ENCODE results near the gene PPP2R2C. TPM values are rescaled to one million over a fixed set of nuclear protein-coding genes. Genes with fewer than 3 reads are reported as not detected.

Gene PPP2R2C
- total RNA-seq, 1 experiment from 2014 or later = not detected

GRCh38 chr4:6517171-6517570 is 44.8 kb upstream of the PPP2R2C start:
- intact Hi-C loops (cut with micrococcal nuclease; ENCODE audit: unreplicated experiment) = no loop called here
- Histone ChIP-seq H3K36me3 (ENCODE audit: control insufficient read depth, insufficient read depth, low read length) (no peaks in the 10 kb centered on the region), H3K9me3 (no peaks in the 10 kb centered on the region), H3K27me3 (replicated peaks; ENCODE audit: control insufficient read depth, insufficient read depth, low read length) (no peaks in the 10 kb centered on the region), H3K4me1 (no peaks in the 10 kb centered on the region), H3K4me3 (ENCODE audit: low read depth, low read length) (no peak overlapping the region)
- Mint-ChIP-seq H3K4me3 (ENCODE audit: unreplicated experiment) (no peak overlapping the region), H3K27ac (ENCODE audit: unreplicated experiment) (no peak overlapping the region), H3K36me3 (ENCODE audit: insufficient read depth, unreplicated experiment) (no peaks in the 10 kb centered on the region), H3K9me3 (ENCODE audit: unreplicated experiment) (no peaks in the 10 kb centered on the region), H3K4me1 (ENCODE audit: low read depth, unreplicated experiment) (no peaks in the 10 kb centered on the region), H3K27me3 (ENCODE audit: insufficient read depth, unreplicated experiment) (peaks cover 20% of the 10 kb centered on the region)
- CTCF ChIA-PET = no interaction called here
- BruUV-seq (replicated peaks) = no TSS peak
- POLR2A ChIA-PET = no interaction called here
- no peak for TF ChIP-seq CTCF (IDR thresholded peaks at IDR 0.05; ENCODE audit: insufficient read depth in 1 of 2, low read depth in 1 of 2, low read length in 1 of 2, severe bottlenecking in 1 of 2, unreplicated experiment in 1 of 2)
- no peak for DNase-seq

- Histone ChIP-seq H3K4me3 (ENCODE audit: low read depth, low read length) (no peak overlapping the region), H3K36me3 (ENCODE audit: control insufficient read depth, insufficient read depth, low read length) (no peaks in the 10 kb centered on the region), H3K27me3 (replicated peaks; ENCODE audit: control insufficient read depth, insufficient read depth, low read length) (no peaks in the 10 kb centered on the region), H3K4me1 (no peaks in the 10 kb centered on the region), H3K9me3 (no peaks in the 10 kb centered on the region)
- intact Hi-C loops (cut with micrococcal nuclease; ENCODE audit: unreplicated experiment) = no loop called here
- TF ChIP-seq CTCF (IDR thresholded peaks at IDR 0.05; ENCODE audit: insufficient read depth in 1 of 2, low read depth in 1 of 2, low read length in 1 of 2, severe bottlenecking in 1 of 2, unreplicated experiment in 1 of 2) = no peak
- H3K9me3 Mint-ChIP-seq (ENCODE audit: unreplicated experiment) = no peaks in the 10 kb centered on the region
- BruUV-seq (replicated peaks) = no TSS peak
- H3K27me3 Mint-ChIP-seq (ENCODE audit: insufficient read depth, unreplicated experiment) = peaks cover 20% of the 10 kb centered on the region
- H3K4me1 Mint-ChIP-seq (ENCODE audit: low read depth, unreplicated experiment) = no peaks in the 10 kb centered on the region
- H3K36me3 Mint-ChIP-seq (ENCODE audit: insufficient read depth, unreplicated experiment) = no peaks in the 10 kb centered on the region
- H3K4me3 Mint-ChIP-seq (ENCODE audit: unreplicated experiment) = no peak overlapping the region
- ChIA-PET POLR2A (no interaction called here), CTCF (no interaction called here)
- no peak for DNase-seq
- no peak overlapping the region for H3K27ac Mint-ChIP-seq (ENCODE audit: unreplicated experiment)
Measured at GRCh38 chr4:6516762-6517161, 44.3 kb upstream of the PPP2R2C start.

- POLR2A ChIA-PET = no interaction called here
- H3K27me3 ChIP-seq (replicated peaks; ENCODE audit: control insufficient read depth, insufficient read depth, low read length) = no peaks in the 10 kb centered on the region
- H3K4me3 ChIP-seq (ENCODE audit: low read depth, low read length) = no peak overlapping the region
- no peak overlapping the region for H3K4me3 Mint-ChIP-seq (ENCODE audit: unreplicated experiment)
- H3K9me3 Mint-ChIP-seq (ENCODE audit: unreplicated experiment) = peaks cover 3% of the 10 kb centered on the region
- BruUV-seq (replicated peaks) = no TSS peak
- no peaks in the 10 kb centered on the region for H3K4me1 Mint-ChIP-seq (ENCODE audit: low read depth, unreplicated experiment)
- peaks cover 1% of the 10 kb centered on the region for H3K36me3 Mint-ChIP-seq (ENCODE audit: insufficient read depth, unreplicated experiment)
- H3K36me3 ChIP-seq (ENCODE audit: control insufficient read depth, insufficient read depth, low read length) = no peaks in the 10 kb centered on the region
- no peak overlapping the region for H3K27ac Mint-ChIP-seq (ENCODE audit: unreplicated experiment)
- intact Hi-C loops (cut with micrococcal nuclease; ENCODE audit: unreplicated experiment) = no loop called here
- no peak for TF ChIP-seq CTCF (IDR thresholded peaks at IDR 0.05; ENCODE audit: insufficient read depth in 1 of 2, low read depth in 1 of 2, low read length in 1 of 2, severe bottlenecking in 1 of 2, unreplicated experiment in 1 of 2)
- H3K27me3 Mint-ChIP-seq (ENCODE audit: insufficient read depth, unreplicated experiment) = peaks cover 20% of the 10 kb centered on the region
- H3K4me1 ChIP-seq = no peaks in the 10 kb centered on the region
- no peaks in the 10 kb centered on the region for H3K9me3 ChIP-seq
- no peak for DNase-seq
- CTCF ChIA-PET = no interaction called here
Measured at GRCh38 chr4:6516281-6516680, 43.9 kb upstream of the PPP2R2C start.
